Astrocyte (in vitro differentiated cells and primary cell): Measurements from ENCODE around the gene PRDM11. TPM values are rescaled to one million over a fixed set of nuclear protein-coding genes. Genes with fewer than 3 reads are reported as not detected.

Experiments
- DNase-seq: peaks from one replicate; pipeline ENCODE4 v3.0.0-alpha.2; 2010; ENCODE audit warnings: low read depth
- FAIRE-seq: peaks from 2 replicates; lab custom pipeline; 2011; peaks lifted over from hg19 to GRCh38; lab: Jason Lieb, UNC
- H2AFZ ChIP-seq: 2 replicates; pipeline ENCODE4 v1.6.0; 2012; ENCODE audit warnings: low read depth, low read length, inconsistent platforms
- H3K27ac ChIP-seq: 2 replicates; pipeline ENCODE4 v1.5.1; 2011; ENCODE audit warnings: low read depth, low read length, inconsistent platforms
- H3K27me3 ChIP-seq: 2 replicates; pipeline ENCODE4 v1.6.0; 2011; ENCODE audit warnings: low read length, inconsistent platforms; ENCODE audit not compliant: insufficient read depth
- H3K36me3 ChIP-seq: 2 replicates; pipeline ENCODE4 v1.5.1; 2011; ENCODE audit warnings: low read length, inconsistent platforms; ENCODE audit not compliant: insufficient read depth
- H3K4me1 ChIP-seq: 2 replicates; pipeline ENCODE4 v1.5.1; 2011; ENCODE audit warnings: low read length, inconsistent platforms; ENCODE audit not compliant: insufficient read depth
- H3K4me2 ChIP-seq: 2 replicates; pipeline ENCODE4 v1.6.0; 2012; ENCODE audit warnings: low read length, inconsistent platforms
- H3K4me3 ChIP-seq: 2 replicates; pipeline ENCODE4 v1.5.1; 2011; ENCODE audit warnings: low read depth, mild to moderate bottlenecking, low read length, inconsistent platforms; ENCODE audit not compliant: insufficient read depth
- H3K79me2 ChIP-seq: 2 replicates; pipeline ENCODE4 v1.6.0; 2012; ENCODE audit warnings: mild to moderate bottlenecking, low read length, inconsistent platforms; ENCODE audit not compliant: insufficient read depth
- H3K9ac ChIP-seq: 2 replicates; pipeline ENCODE4 v1.6.0; 2012; ENCODE audit warnings: mild to moderate bottlenecking, low read length, inconsistent platforms
- H3K9me3 ChIP-seq: 2 replicates; pipeline ENCODE4 v1.5.1; 2012; ENCODE audit warnings: low read depth, mild to moderate bottlenecking, low read length, inconsistent platforms; ENCODE audit not compliant: insufficient read depth
- H4K20me1 ChIP-seq: 2 replicates; pipeline ENCODE4 v1.6.0; 2012; ENCODE audit warnings: low read length, inconsistent platforms; ENCODE audit not compliant: insufficient read depth
- H3K27ac Mint-ChIP-seq: one replicate; pipeline ENCODE4 v1.8.0; 2021; ENCODE audit warnings: mild to moderate bottlenecking, mixed read lengths; ENCODE audit not compliant: unreplicated experiment
- H3K27me3 Mint-ChIP-seq: one replicate; pipeline ENCODE4 v1.8.0; 2021; ENCODE audit warnings: low read depth, mixed read lengths; ENCODE audit not compliant: unreplicated experiment
- H3K36me3 Mint-ChIP-seq: one replicate; pipeline ENCODE4 v1.8.0; 2021; ENCODE audit warnings: low read depth, mixed read lengths; ENCODE audit not compliant: unreplicated experiment
- H3K4me1 Mint-ChIP-seq: one replicate; pipeline ENCODE4 v1.8.0; 2021; ENCODE audit warnings: low read depth, mixed read lengths; ENCODE audit not compliant: unreplicated experiment
- H3K4me3 Mint-ChIP-seq: one replicate; pipeline ENCODE4 v1.8.0; 2021; ENCODE audit warnings: mild to moderate bottlenecking, moderate library complexity, mixed read lengths; ENCODE audit not compliant: unreplicated experiment
- H3K9me3 Mint-ChIP-seq: one replicate; pipeline ENCODE4 v1.8.0; 2021; ENCODE audit warnings: mild to moderate bottlenecking, mixed read lengths; ENCODE audit not compliant: unreplicated experiment
- EZH2 ChIP-seq: IDR thresholded peaks from 2 replicates; pipeline ENCODE4 v1.6.1; 2012; ENCODE audit warnings: mild to moderate bottlenecking, low read length, inconsistent platforms; ENCODE audit not compliant: insufficient read depth
- total RNA-seq: library from RNA; stranded (reverse); gene quantifications from 2 replicates; pipeline ENCODE4 v1.2.1, GENCODE V29; 2021
- TF ChIP-seq, protein P1 (sequence below): IDR thresholded peaks from 2 replicates; pipeline ENCODE4 v1.5.1; 2011; ENCODE audit warnings: low read depth, mild to moderate bottlenecking, inconsistent platforms, low read length, moderate library complexity; ENCODE audit not compliant: insufficient read depth

The PRDM11 gene
- total RNA-seq, 1 donor from 2014 or later, result 9.1 TPM

GRCh38 chr11:45211732-45212131 lies 65.3 kb downstream of the PRDM11 start:
- Mint-ChIP-seq H3K27me3 (peaks cover under 1% of the 10 kb centered on the region), H3K4me1 (peaks cover 1% of the 10 kb centered on the region), H3K4me3 (no peak overlapping the region), H3K27ac (no peak overlapping the region), H3K36me3 (peaks cover 13% of the 10 kb centered on the region), H3K9me3 (no peaks in the 10 kb centered on the region)
- DNase-seq (no peak), FAIRE-seq (no peak)
- H2AFZ ChIP-seq, result no peak overlapping the region
- no peak overlapping the region for H3K9ac ChIP-seq
- TF ChIP-seq EZH2, result no peak
- TF ChIP-seq, protein P1, sequence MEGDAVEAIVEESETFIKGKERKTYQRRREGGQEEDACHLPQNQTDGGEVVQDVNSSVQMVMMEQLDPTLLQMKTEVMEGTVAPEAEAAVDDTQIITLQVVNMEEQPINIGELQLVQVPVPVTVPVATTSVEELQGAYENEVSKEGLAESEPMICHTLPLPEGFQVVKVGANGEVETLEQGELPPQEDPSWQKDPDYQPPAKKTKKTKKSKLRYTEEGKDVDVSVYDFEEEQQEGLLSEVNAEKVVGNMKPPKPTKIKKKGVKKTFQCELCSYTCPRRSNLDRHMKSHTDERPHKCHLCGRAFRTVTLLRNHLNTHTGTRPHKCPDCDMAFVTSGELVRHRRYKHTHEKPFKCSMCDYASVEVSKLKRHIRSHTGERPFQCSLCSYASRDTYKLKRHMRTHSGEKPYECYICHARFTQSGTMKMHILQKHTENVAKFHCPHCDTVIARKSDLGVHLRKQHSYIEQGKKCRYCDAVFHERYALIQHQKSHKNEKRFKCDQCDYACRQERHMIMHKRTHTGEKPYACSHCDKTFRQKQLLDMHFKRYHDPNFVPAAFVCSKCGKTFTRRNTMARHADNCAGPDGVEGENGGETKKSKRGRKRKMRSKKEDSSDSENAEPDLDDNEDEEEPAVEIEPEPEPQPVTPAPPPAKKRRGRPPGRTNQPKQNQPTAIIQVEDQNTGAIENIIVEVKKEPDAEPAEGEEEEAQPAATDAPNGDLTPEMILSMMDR, result no peak
- no peak overlapping the region for H3K27ac ChIP-seq
- H3K4me2 ChIP-seq, result no peak overlapping the region
- no peaks in the 10 kb centered on the region for H3K36me3 ChIP-seq
- H3K27me3 ChIP-seq, result no peaks in the 10 kb centered on the region
- H3K79me2 ChIP-seq, result no peaks in the 10 kb centered on the region
- no peaks in the 10 kb centered on the region for H3K9me3 ChIP-seq
- peaks cover 10% of the 10 kb centered on the region for H3K4me1 ChIP-seq
- no peak overlapping the region for H3K4me3 ChIP-seq
- no peaks in the 10 kb centered on the region for H4K20me1 ChIP-seq

DNA sequence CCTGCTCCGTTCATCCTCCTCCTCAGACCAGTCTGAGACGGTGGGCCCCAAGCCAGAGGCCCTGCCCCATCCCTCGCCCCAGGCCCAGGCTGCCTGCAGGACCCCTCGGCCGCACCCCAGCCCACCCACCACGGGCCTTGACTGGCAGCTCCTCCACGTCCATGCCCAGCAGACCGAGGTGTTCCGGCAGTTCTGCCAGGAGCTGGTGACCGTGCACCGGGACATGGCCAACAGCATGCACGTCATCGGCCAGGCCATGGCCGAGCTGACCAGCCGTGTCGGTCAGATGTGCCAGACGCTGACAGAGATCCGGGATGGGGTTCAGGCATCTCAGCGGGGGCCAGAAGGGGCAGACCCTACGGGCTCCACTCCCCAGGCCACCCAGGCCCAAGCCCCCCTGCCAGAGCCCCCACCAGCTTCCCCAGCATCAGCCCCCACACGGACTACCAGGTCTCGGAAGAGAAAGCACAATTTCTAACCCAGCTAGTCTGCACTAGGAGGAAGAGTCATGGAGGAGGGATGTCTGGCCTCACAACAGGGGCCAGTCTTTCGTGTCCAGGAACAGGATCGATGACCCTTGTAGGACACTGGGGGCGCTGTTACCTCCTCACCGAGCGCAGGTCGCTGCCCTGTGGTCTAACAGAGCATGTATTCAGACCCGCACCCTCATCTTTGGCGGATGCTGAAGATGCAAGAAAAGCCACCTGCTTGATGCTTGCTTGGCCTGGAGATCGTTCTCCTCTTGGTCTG lies 66.3 kb downstream of the PRDM11 start:
- TF ChIP-seq EZH2, result no peak
- TF ChIP-seq, protein P1, result no peak
- no peak for FAIRE-seq

DNA sequence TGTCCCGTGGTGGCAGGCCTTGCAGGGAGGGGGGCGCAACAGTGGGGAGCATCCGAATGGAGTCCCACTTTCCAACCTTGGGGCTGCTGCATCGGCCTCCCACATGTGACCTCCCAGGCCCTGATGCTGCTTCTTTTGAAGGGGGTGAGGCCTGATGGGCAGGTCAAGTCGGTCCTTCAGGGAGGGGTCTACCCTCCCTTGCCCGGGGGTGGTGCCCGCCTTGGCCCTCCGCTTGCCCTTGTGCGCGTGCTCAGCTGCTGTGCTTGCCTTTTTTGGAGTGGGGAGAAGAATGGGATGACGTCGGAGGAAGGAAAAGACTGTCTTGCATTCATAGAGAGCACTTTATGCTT lies 66.9 kb downstream of the PRDM11 start:
- H3K36me3 ChIP-seq, result no peaks in the 10 kb centered on the region
- H4K20me1 ChIP-seq, result no peaks in the 10 kb centered on the region
- Mint-ChIP-seq H3K4me3 (no peak overlapping the region), H3K9me3 (no peaks in the 10 kb centered on the region), H3K27me3 (peaks cover 6% of the 10 kb centered on the region), H3K4me1 (peaks cover 1% of the 10 kb centered on the region), H3K36me3 (peaks cover 9% of the 10 kb centered on the region), H3K27ac (no peak overlapping the region)
- DNase-seq, result no peak
- TF ChIP-seq EZH2, result no peak
- TF ChIP-seq, protein P1, result no peak
- H3K4me2 ChIP-seq, result no peak overlapping the region
- H2AFZ ChIP-seq, result no peak overlapping the region
- FAIRE-seq, result no peak
- no peak overlapping the region for H3K4me3 ChIP-seq
- H3K27me3 ChIP-seq, result no peaks in the 10 kb centered on the region
- H3K4me1 ChIP-seq, result peaks cover 14% of the 10 kb centered on the region
- H3K9ac ChIP-seq, result no peak overlapping the region
- H3K79me2 ChIP-seq, result no peaks in the 10 kb centered on the region
- H3K9me3 ChIP-seq, result no peaks in the 10 kb centered on the region
- H3K27ac ChIP-seq, result no peak overlapping the region

More for the DNA sequence above, 66.3 kb downstream of the PRDM11 start:
- Histone ChIP-seq H3K4me1 (peaks cover 14% of the 10 kb centered on the region), H3K9me3 (no peaks in the 10 kb centered on the region), H3K27ac (no peak overlapping the region), H3K36me3 (no peaks in the 10 kb centered on the region), H3K79me2 (no peaks in the 10 kb centered on the region), H2AFZ (no peak overlapping the region), H3K4me2 (no peak overlapping the region), H3K27me3 (no peaks in the 10 kb centered on the region), H4K20me1 (no peaks in the 10 kb centered on the region), H3K9ac (no peak overlapping the region), H3K4me3 (no peak overlapping the region)
- DNase-seq, result no peak
- no peaks in the 10 kb centered on the region for H3K9me3 Mint-ChIP-seq
- H3K4me1 Mint-ChIP-seq, result peaks cover 1% of the 10 kb centered on the region
- H3K27me3 Mint-ChIP-seq, result peaks cover 5% of the 10 kb centered on the region
- H3K27ac Mint-ChIP-seq, result no peak overlapping the region
- H3K4me3 Mint-ChIP-seq, result no peak overlapping the region
- H3K36me3 Mint-ChIP-seq, result peaks cover 9% of the 10 kb centered on the region
